Peyer's patch (tissue), 4 donors: ENCODE results near the gene CAMKK2.
A peak's percentile ranks its signal among the peaks of the same experiment; 100 is the strongest.

Source experiments
- POLR2A ChIP-seq, 2 donors: fragments of 450-650 bp; IDR thresholded peaks; one replicate each; pipeline ENCODE4 v1.5.1; 2017; ENCODE audit warnings: antibody characterized with exemption in 2 of 2, mild to moderate bottlenecking in 2 of 2, moderate library complexity in 2 of 2
- TF ChIP-seq, protein P1 (sequence below), 6 experiments: fragments of 450-650 bp in 4 of 6; fragments of 200-600 bp in 2 of 6; sonication (generic) in 1 of 6; IDR thresholded peaks; one replicate each; pipeline ENCODE4 v1.5.1; 2017 to 2019; ENCODE audit warnings: antibody characterized with exemption in 6 of 6, mild to moderate bottlenecking in 3 of 6, moderate library complexity in 1 of 6

DNA sequence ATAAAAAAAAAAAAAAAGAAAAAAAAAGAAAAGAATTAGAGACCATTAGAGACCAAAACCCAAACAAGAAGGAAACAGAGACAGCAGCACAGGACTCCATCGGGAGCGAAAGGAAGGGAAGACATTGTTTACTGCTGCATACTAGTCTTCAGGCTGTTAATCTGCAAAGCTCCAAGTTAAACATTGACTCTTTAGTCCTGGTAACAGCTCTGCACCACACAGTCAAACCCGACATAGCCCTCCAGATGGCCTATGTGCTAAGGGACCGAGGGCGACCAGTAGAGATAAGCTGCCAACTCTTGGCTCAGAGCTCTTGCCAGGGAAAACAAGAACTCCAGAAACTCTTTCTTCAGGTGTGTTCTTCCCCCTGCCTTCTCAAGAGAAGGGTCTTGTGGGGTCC lies 78.7 kb downstream of the CAMKK2 start:
- TF ChIP-seq, protein P1, sequence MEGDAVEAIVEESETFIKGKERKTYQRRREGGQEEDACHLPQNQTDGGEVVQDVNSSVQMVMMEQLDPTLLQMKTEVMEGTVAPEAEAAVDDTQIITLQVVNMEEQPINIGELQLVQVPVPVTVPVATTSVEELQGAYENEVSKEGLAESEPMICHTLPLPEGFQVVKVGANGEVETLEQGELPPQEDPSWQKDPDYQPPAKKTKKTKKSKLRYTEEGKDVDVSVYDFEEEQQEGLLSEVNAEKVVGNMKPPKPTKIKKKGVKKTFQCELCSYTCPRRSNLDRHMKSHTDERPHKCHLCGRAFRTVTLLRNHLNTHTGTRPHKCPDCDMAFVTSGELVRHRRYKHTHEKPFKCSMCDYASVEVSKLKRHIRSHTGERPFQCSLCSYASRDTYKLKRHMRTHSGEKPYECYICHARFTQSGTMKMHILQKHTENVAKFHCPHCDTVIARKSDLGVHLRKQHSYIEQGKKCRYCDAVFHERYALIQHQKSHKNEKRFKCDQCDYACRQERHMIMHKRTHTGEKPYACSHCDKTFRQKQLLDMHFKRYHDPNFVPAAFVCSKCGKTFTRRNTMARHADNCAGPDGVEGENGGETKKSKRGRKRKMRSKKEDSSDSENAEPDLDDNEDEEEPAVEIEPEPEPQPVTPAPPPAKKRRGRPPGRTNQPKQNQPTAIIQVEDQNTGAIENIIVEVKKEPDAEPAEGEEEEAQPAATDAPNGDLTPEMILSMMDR (IDR thresholded peaks at IDR 0.05): peak in 1 of 6 experiments; percentile 13
- peak; percentile 15 to 65 for TF ChIP-seq POLR2A (IDR thresholded peaks at IDR 0.05)
